Measurements from ENCODE around the gene BCHE.

Gene BCHE

DNA sequence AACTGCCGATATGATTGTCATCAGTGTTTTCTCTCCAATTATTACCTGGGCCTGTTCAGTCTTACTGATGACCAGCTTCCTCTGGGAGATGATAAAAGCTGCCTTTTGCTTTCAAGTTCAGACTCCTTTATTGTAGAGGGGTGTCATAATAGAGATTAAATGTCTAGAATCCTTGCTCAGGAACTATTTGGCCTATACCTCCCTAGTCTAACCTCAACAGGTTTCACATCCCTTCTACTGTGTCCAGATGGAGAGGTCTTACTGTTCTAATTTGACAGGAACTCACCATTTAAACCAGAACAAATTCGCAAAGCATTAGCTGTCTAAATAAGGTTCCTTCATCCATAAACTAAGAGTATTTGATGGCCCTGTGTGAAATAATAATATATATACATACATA is 88.0 kb downstream of the BCHE start:
- DNase-seq = no peak

DNA sequence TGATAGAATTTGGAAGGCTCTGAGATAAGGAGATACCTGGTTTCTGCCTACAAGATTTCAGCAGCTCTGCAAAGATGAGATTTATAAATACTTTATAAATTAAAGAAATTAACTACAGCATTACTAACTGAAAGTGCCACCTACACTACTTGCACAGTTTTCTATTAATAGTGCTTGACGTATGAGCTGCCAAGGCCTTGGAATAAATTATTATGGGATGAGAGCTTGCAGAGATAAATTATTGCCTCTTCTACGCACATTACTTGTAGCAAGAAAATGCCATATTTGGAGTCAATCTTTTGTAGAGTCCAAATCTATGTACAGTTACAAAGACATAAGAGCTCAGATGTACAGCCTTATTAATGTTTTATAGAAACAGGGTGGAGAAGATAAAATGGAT is 89.1 kb downstream of the BCHE start:
- DNase-seq = no peak

DNA sequence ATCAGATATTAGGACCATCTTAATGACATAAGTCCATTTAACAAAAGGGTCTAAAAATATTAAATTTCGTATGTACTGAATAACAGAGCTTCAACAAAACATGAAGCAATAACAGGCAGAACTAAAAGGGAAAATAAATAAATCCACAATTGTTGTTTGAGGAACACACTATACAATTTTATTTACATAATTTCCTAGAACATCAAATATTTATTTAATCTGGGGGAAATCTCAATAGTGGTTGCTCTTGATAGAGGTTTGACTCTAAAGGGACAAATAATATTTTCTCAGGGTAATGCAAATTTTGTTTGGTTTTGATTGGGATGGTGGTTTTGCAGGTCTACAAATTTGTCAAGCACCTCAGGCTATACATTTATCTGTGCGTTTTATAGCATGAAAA is 90.3 kb downstream of the BCHE start:
- DNase-seq = no peak

DNA sequence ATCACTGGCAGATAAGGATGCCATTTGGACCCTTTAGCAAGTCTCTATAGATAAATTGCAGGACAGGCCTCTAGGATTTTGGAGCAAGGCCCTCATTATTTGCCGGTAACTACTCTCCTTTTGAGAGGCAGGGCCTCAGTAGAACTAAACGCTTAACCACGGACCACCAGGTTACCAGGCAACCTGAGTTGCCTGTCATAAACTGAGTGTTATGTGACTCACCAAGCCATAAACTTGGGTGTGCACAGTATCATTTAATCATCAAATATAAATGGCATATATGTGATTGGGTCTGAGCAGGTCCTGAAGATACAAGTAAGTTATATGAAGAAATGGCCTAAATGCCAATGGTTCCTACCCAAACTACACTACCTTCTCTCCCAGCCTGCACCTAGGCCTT is 93.2 kb downstream of the BCHE start:
- DNase-seq = no peak

DNA sequence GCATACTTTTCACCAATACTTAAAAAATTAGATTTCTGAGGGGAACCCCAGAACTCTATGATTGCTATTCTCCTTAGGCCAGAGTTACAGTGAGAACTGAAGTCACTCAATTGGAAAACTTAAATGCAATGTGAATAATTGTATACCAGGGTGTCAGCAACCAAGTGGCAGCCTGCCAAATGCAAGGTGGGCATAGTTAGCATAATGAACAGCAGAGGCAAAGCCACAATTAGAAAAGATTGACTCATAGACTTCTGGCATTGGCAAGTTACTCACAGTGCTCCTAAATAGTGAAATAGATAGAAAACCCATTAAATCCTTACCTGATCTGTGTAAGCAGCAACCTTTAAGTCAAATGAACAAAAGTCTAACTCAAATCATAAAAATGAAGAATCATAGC is 94.9 kb downstream of the BCHE start:
- DNase-seq = no peak

DNA sequence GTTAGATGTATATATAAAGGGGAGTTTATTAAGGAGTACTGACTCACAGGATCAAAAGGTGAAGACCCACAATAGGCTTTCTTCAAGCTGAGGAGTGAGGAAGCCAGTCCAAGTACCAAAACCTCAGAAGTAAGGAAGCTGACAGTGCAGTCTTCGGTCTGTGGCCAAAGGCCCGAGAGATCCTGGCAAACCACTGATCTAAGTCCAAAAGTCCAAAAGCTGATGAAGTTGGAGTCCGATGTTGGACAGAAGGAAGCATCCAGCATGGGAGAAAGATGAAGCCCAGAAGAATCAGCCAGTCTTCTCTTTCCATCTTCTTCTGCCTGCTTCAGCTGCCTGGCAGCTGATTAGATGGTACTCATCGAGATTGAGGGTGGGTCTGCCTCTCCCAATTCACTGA is 107.5 kb downstream of the BCHE start:
- DNase-seq = no peak

DNA sequence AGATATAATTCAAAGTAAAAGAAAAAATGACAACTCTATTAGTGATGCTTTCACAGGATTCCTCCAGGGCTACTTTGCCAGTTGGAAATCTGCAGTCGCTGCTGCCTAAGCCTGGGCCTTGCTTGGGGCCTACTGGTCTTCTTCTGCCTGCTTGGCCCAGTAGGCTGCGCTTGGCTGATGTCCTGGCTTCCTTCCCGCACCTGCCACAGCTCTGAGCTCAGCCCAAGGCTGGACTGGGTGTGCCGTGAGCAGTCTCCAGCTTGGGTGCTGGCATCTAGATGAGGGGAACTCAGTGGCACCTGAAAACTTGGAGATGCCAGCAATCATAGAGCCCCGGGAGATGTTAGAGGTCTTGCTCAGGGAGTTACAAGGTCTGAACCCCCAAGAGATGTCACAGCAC is 108.3 kb downstream of the BCHE start:
- DNase-seq = no peak

DNA sequence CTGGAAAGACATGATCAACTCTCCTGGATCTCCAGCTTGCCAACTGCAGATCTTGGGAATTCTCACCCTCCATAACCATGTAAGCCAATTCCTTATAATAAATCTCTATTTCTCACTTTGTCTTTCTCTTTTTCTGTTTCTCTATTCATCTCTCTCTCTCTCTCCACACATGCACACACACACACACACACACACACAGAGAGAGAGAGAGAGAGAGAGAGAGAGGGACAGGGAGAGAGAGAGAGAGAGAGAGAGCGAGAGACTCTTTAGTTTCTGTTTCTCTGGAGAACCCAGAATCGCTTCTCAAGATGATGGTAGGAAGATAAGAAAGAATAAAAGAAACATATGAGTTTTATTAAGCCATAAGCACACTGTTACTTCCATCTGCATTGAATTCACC is 111.9 kb downstream of the BCHE start:
- no peak for DNase-seq
